Measurements from ENCODE around the gene PDE4A.
"Not testable (repeated sequence)": the region's sequence is repeated elsewhere in the genome, so short reads cannot be mapped to it uniquely, and the experiment has no call there.

Gene PDE4A

DNA sequence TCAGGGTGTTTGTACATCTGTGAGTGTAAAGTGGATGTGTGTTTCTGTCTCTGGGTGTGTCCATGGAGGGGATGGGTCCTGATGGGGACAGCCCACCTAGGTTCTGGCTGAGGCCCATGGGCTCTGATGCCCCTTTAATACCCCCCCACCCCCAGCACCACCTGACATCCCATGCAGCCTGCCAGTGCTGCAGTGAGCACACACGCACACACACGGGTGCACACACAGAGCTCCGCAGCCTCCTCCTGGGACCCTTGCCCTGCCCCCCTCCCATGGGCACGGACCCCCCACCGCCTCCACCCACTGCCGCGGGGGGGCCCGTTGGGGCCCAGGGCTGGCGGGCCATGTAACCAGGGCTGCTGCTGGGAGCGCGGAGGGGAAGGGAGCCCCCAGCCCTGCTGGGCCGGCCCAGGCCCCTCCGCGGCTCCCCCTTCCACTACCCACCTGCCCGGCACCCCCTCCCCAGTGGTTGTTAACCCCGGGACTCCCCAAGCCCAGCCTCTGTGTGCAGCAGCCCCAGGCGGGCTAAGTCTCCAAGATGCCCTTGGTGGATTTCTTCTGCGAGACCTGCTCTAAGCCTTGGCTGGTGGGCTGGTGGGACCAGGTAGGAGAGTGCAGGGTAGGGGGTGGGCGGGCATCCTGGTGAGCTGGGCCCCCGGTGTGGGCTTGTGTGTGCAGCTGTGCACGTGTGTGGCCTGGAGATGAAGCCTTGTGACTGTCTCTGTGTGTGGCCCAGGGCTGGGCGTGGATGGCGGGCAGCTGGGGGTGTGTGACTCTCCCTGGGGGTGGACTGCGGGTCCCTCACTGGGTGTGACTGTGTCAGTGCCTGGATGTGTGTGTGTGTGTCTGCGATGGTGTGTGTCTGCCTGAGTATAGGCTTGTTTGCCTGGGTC lies 32.6 kb downstream of the PDE4A start:
- DNase-seq = no peak
- TF ChIP-seq POLR2A (IDR thresholded peaks at IDR 0.05; ENCODE audit: low read length) (no peak), GATA1 (IDR thresholded peaks at IDR 0.05; ENCODE audit: low read depth, low read length) (no peak)

- DNase-seq = no peak
- TF ChIP-seq POLR2A (IDR thresholded peaks at IDR 0.05; ENCODE audit: low read length) = no peak
- no peak for TF ChIP-seq GATA1 (IDR thresholded peaks at IDR 0.05; ENCODE audit: low read depth, low read length)
These were observed 33.5 kb downstream of the PDE4A start for GRCh38 chr19:10453852-10454251.

DNA sequence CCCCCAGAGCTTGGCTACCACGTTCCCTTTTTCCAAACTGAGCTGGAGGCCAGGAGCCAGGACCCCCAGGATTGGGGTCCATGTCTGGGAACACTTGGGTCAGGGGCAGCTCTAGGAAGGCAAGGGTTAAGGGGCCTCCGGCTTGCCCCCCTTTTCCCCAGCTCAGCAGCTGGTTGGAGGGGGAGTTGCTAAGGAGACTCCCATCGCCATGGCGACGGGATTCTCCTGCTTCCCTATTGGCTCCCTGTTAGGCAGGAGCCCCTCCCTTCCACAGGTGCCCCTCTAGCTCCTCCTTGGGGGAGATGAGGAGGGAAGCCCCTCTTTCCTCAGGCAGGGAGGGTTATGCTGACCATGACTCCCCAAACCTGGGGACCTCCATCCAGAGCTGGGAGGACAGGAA lies 33.9 kb downstream of the PDE4A start:
- no peak for TF ChIP-seq GATA1 (IDR thresholded peaks at IDR 0.05; ENCODE audit: low read depth, low read length)
- TF ChIP-seq POLR2A (IDR thresholded peaks at IDR 0.05; ENCODE audit: low read length) = no peak
- DNase-seq = peak in 1 of 2 experiments; percentile 36

DNA sequence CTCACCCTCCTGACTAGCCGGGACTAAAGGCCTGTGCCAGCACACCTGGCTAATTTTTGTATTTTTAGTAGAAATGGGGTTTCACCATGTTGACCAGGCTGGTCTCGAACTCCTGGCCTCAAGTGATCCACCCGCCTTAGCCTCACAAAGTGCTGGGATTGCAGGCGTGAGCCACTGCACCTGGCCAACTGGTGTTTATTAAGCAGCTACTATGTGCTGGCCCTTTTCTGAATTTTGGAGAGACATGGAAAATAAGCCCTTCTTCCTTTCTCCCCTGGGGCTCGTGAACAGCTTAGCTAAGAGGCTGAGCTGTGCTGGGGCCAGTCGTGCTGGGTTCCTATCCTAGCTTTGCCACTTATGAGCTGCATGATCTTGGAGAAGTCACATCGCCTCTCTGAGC lies 38.4 kb downstream of the PDE4A start:
- not testable (repeated sequence) for DNase-seq

DNA sequence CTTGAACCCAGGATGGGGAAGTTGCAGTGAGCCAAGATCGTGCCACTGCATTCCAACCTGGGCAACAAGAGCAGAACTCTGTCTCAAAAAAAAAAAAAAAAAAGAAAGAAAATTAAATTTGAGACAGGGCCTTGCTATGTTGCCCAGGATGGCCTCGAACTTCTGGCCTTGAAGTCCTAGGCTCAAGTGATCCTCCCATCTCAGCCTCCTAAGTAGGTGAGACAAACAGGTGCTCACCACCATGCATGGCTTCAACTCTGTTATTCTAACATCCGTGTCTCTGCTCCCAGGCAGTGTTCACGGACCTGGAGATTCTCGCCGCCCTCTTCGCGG lies 40.3 kb downstream of the PDE4A start:
- TF ChIP-seq POLR2A (IDR thresholded peaks at IDR 0.05; ENCODE audit: low read length) (no peak), GATA1 (IDR thresholded peaks at IDR 0.05; ENCODE audit: low read depth, low read length) (no peak)
- DNase-seq = no peak

DNA sequence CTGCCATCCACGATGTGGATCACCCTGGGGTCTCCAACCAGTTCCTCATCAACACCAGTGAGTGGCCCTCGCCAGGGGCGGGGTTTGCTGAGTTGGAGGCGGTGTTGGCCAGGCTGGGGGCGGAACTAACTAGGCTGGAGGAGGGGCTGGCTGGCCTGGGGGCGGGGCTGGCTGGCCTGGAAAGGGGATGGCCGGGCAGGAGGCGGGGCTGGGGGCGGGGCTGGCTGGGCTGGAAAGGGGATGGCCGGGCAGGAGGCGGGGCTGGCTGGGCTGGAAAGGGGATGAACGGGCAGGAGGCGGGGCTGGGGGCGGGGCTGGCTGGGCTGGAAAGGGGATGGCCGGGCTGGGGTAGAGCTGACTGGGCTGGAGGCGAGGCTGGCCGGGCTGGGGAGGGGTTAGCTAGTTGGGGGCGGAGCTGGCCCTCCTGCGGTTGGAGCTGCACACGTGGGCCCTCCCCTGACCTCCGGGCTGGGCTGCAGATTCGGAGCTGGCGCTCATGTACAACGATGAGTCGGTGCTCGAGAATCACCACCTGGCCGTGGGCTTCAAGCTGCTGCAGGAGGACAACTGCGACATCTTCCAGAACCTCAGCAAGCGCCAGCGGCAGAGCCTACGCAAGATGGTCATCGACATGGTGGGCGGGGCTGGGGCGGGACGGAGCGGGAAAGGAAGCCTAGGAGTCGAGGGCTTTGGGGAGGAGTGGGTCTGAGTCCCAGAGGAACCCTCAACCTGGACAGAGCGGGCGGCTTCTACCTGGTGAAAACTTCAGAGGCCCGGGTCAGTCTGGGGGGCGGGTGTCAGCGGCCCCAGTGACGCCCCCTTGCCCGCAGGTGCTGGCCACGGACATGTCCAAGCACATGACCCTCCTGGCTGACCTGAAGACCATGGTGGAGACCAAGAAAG lies 41.0 kb downstream of the PDE4A start:
- DNase-seq = peak; percentile 94 to 95

GRCh38 chr19:10462042-10462441 lies 41.7 kb downstream of the PDE4A start:
- DNase-seq = not testable (repeated sequence)

More for the DNA sequence above, 41.0 kb downstream of the PDE4A start:
- TF ChIP-seq POLR2A (IDR thresholded peaks at IDR 0.05; ENCODE audit: low read length) = no peak
- TF ChIP-seq GATA1 (IDR thresholded peaks at IDR 0.05; ENCODE audit: low read depth, low read length) = no peak

GRCh38 chr19:10462557-10462956 lies 42.2 kb downstream of the PDE4A start:
- no peak for DNase-seq
- no peak for TF ChIP-seq GATA1 (IDR thresholded peaks at IDR 0.05; ENCODE audit: low read depth, low read length)
- no peak for TF ChIP-seq POLR2A (IDR thresholded peaks at IDR 0.05; ENCODE audit: low read length)

GRCh38 chr19:10464456-10464855 lies 44.1 kb downstream of the PDE4A start:
- DNase-seq = no peak

DNA sequence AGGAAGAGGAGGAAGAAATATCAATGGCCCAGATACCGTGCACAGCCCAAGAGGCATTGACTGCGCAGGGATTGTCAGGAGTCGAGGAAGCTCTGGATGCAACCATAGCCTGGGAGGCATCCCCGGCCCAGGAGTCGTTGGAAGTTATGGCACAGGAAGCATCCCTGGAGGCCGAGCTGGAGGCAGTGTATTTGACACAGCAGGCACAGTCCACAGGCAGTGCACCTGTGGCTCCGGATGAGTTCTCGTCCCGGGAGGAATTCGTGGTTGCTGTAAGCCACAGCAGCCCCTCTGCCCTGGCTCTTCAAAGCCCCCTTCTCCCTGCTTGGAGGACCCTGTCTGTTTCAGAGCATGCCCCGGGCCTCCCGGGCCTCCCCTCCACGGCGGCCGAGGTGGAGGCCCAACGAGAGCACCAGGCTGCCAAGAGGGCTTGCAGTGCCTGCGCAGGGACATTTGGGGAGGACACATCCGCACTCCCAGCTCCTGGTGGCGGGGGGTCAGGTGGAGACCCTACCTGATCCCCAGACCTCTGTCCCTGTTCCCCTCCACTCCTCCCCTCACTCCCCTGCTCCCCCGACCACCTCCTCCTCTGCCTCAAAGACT lies 46.9 kb downstream of the PDE4A start:
- no peak for DNase-seq
- TF ChIP-seq POLR2A (IDR thresholded peaks at IDR 0.05; ENCODE audit: low read length) = no peak
- TF ChIP-seq GATA1 (IDR thresholded peaks at IDR 0.05; ENCODE audit: low read depth, low read length) = no peak

More at GRCh38 chr19:10464456-10464855, 44.1 kb downstream of the PDE4A start:
- TF ChIP-seq GATA1 (IDR thresholded peaks at IDR 0.05; ENCODE audit: low read depth, low read length) (no peak), POLR2A (IDR thresholded peaks at IDR 0.05; ENCODE audit: low read length) (no peak)

DNA sequence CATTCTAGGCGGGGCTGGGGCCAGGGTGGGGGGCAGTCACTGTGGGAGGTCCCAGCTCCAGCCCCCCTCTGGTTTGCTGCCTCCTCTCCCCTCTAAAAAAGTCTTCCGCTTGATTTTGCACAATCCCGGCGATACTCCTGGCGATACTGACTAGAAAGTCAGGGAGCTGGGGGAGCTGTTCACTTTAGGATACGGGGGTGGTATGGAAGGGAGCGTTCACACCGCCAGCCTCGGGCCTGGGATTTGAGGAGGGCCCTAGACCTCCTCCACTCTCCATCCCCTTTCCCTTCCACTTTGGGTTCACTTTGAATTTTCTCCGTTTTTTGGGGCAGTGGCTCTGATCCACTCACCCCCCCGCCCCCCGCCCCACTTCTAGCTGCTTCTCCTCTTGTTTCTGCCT lies 47.8 kb downstream of the PDE4A start:
- DNase-seq = no peak
- no peak for TF ChIP-seq GATA1 (IDR thresholded peaks at IDR 0.05; ENCODE audit: low read depth, low read length)
- no peak for TF ChIP-seq POLR2A (IDR thresholded peaks at IDR 0.05; ENCODE audit: low read length)

DNA sequence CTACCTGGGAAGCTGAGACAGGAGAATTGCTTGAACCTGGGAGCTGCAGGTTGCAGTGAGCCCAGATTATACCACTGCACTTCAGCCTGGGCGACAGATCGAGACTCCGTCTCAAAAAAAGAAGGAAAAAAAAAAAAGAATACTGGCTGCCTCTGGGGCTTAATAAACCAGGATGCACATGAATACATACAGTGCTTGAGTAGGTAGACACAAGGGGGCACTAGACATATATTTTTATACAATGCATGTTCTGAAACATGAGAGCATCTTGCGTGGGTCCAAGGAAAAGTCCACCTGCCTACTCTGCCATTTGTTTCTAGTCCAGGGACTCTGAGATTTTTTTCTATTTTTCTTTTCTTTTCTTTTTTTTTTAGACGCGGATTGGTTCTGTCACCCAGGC lies 51.6 kb downstream of the PDE4A start:
- TF ChIP-seq POLR2A (IDR thresholded peaks at IDR 0.05; ENCODE audit: low read length) (no peak), GATA1 (IDR thresholded peaks at IDR 0.05; ENCODE audit: low read depth, low read length) (no peak)
- peak; percentile 57 to 60 for DNase-seq

GRCh38 chr19:10473192-10473591 lies 52.9 kb downstream of the PDE4A start:
- no peak for TF ChIP-seq GATA1 (IDR thresholded peaks at IDR 0.05; ENCODE audit: low read depth, low read length)
- TF ChIP-seq POLR2A (IDR thresholded peaks at IDR 0.05; ENCODE audit: low read length) = no peak
- no peak for DNase-seq

GRCh38 chr19:10474962-10475451 lies 54.7 kb downstream of the PDE4A start:
- no peak for TF ChIP-seq GATA1 (IDR thresholded peaks at IDR 0.05; ENCODE audit: low read depth, low read length)
- TF ChIP-seq POLR2A (IDR thresholded peaks at IDR 0.05; ENCODE audit: low read length) = no peak
- peak; percentile 52 to 71 for DNase-seq
